COLO668 (cell line): Measurements from ENCODE around the gene TSC22D3.
"Not testable (repeated sequence)": the region's sequence is repeated elsewhere in the genome, so short reads cannot be mapped to it uniquely, and the experiment has no call there.

ENCODE experiments used
- DNase-seq: peaks from one replicate; lab custom pipeline; 2025; ENCODE audit not compliant: unreplicated experiment; lab: John Stamatoyannopoulos, UW

The TSC22D3 gene

GRCh38 chrX:107712231-107713202, 63.1 kb downstream of the TSC22D3 start:
- no peak for DNase-seq

DNA sequence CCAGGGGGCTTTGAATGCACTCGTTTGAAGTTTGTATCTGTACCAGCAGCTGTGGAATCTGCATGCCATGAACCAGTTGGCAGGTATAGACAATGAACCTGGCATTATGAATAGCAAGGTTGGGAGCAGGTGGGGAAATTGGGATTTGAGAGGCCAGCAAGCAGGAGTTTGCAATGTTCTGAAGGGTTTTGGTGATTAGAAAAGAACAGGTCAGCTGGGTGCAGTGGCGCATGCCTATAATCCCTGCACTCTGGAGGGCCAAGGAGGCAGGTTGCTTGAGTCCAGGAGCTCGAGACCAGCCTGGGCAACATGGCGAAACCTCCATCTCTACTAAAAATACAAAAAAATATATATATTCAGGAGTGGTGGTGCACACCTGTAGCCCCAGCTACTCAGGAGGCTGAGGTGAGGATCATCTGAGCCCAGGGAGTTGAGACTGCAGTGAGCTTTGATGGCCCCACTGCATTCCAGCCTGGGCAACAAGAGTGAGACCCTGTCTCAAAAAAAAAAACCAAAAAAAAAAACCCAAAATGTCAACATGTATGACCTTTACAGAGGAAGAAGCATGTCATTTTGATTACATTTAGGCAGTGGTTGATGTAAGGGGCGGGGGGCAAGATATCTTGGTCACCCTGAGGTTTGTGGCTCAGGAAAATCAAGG, 63.9 kb downstream of the TSC22D3 start:
- no peak for DNase-seq

GRCh38 chrX:107710617-107711391, 64.8 kb downstream of the TSC22D3 start:
- no peak for DNase-seq

- no peak for DNase-seq
Observed at GRCh38 chrX:107709266-107709806, 66.3 kb downstream of the TSC22D3 start.

GRCh38 chrX:107708762-107709161, 66.8 kb downstream of the TSC22D3 start:
- DNase-seq, result no peak

DNA sequence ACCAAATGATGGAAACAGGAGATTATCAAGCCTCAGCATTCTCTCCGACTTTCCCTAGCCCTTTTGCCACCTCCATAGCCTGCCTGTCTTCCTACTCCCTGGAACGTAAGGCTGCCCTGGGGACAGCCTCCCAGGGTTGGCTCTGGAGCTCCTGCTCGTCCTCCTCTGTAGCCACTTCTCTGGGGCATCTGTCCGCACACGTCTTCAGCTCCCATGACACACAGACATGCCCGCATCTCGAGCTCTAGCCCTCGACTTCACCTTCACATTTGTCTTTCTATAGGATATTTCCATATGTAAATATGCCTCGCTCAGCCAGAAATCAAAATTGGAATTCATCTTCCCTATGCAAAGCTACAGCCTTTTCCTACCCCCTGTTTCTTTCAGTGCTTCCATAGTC, 67.7 kb downstream of the TSC22D3 start:
- DNase-seq, result no peak

- DNase-seq, result no peak
Observed at GRCh38 chrX:107706309-107706708, 69.3 kb downstream of the TSC22D3 start.

DNA sequence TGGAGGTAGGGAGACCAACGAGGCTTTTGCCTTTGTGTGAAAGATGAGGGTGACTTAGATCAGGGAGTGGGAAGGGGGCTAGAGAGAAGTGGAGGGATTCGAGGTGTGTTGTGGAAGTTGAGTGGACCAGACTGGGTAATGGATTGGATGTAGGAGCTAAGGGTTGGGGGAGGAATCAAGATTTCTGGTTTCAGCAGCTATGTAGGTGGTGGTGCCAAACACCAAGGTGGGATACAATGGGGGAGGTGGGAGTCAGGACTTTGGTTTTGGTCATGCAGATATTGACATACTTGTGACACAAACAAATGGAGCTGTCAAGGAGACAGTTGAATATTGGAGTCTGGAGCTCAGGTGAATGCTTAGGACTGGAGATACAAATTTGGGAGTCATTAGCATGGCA, 71.0 kb downstream of the TSC22D3 start:
- DNase-seq, result no peak

GRCh38 chrX:107704181-107704580, 71.4 kb downstream of the TSC22D3 start:
- no peak for DNase-seq

DNA sequence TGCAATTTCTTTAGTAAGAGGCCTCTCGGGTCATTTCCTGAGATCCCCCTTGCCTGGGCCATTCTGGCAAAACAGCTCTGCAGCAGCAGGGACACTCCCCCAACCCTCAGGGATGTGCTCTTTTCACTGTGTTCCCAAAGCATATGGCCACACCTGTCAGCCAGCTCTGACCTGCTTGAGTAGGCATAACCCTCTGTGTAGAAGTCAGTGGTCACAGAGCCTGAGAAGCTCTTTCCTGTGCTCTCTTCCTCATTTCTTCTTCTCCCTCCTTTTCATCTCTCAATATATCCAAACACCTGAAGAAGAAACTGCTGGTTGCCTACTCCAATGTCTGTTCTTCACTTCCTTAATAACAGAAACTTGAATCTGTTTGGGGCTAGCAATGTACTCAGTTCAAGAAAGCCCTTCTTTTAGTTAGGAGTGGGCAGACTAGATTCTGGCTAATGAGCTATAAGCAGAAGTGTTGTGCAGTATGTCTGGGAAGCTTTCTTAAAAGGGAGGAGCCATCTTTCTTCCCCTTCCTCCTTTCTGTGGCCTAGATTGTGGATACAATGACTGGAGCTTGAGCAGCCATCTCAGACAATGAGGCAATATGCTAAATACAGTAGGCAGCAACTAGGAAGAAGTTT, 74.0 kb downstream of the TSC22D3 start:
- no peak for DNase-seq

DNA sequence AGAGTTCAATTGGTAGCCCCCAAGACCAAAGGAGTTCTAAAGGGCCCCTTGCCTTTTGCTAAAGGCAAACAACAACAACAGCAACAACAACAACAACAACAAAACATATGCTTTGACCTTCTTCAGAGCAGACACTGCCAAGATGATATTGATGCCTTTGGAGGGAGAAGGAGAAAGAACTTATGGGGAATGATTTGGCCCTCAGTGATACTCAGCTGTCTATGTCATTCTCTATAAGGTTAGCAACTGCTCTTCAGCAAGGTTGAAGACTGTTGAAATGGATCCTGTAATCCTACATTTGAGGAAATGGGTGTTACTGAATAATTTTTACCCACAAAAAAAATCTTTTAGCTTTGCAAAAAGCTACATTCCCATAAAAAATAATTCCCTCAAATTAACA, 74.8 kb downstream of the TSC22D3 start:
- no peak for DNase-seq

DNA sequence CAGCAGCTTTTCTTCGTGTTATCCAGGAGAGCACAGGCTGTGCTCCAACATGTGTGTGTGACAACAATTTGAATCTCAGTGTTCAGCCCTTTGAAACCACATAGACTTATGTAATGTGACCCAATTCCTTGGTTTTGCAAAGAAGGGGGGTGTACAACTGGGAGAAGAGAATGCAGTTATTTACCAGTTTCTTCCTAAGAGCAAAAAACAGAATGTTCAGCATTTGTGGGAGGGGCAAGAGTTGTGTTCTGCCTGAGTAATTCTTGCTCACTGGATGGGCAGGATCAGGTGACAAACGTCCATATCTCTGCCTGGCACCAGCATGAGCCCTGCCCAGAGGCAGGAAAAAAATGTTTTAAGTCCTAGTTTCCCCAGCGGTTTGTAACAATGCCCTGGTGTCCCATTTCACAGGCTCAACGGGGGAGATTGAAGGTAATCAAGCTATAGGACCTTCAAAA, 75.2 kb downstream of the TSC22D3 start:
- DNase-seq, result no peak

DNA sequence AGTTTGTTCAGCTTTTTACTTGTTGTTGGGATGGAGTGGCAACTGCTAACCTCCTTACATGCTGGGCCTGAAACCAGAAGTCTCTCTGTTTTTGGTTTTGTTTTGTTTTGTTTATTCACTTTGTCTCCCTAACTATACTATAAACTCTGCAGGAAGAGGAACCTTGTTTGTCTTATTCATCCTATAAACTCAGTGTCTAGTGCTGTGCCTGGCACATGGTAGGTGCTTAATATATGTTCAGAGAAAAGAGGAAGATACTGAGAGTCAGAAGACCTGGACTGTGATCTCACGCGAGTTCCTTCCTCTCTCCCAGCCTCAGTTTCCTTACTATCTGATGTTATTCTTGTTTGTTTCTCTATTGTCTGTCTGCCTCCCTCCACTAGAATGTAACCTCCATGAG, 76.0 kb downstream of the TSC22D3 start:
- DNase-seq, result no peak

DNA sequence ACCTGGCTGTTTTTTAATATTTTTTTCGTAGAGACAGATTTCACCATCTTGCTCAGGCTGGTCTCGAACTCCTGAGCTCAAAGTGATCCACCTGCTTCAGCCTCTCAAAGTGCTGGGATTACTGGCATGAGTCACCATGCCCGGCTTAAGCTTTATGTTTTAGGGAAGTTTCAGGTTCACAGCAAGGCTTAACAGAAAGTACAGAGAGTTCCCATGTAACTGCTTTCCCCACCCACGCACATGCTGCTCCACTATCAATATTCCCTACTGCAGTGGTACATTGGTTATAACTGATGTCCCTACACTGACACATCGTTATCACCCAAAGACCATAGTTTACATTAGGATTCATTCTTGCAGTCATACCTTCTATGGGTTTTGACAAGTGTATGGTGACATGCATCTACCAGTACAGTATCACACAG, 84.6 kb downstream of the TSC22D3 start:
- DNase-seq, result no peak

GRCh38 chrX:107687445-107687844, 88.1 kb downstream of the TSC22D3 start:
- DNase-seq, result no peak

DNA sequence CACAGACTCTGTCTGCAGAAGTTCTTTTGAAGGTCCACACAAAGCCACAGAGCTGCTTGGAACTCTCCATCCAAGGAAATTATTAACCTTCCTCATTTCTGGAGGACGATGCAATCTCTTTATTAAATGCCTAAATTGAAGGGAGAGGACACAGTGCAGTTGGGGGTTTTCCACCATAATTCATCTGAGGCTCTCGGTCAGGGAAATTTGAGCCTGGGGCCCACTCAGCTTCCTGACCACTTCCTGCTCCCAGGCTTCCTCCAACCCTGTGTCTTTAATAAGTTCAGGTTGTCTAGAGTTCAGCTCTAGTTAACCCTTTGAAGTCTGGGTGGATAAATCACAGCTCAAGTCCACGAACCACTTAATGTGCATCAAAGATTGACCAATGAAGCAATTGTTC, 88.8 kb downstream of the TSC22D3 start:
- no peak for DNase-seq

DNA sequence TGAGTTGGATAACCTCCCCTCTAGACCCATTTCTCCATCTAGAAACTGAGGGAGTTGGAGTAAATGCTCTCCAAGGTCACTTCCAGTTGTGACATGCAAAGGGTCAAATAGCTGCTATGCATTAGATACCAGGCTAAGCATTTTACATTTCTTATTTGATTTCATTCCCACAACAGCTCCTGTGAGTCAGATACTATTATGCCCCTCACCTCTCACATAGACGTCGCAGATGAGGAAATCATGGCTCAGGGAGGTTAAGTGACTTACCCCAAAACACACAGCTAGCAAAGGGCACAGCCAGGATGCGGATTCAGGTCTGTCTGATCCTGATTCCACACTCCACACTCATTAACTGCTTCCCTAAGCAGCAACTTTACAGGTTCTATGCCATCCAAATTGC, 89.6 kb downstream of the TSC22D3 start:
- no peak for DNase-seq

GRCh38 chrX:107685586-107685985, 90.0 kb downstream of the TSC22D3 start:
- not testable (repeated sequence) for DNase-seq

DNA sequence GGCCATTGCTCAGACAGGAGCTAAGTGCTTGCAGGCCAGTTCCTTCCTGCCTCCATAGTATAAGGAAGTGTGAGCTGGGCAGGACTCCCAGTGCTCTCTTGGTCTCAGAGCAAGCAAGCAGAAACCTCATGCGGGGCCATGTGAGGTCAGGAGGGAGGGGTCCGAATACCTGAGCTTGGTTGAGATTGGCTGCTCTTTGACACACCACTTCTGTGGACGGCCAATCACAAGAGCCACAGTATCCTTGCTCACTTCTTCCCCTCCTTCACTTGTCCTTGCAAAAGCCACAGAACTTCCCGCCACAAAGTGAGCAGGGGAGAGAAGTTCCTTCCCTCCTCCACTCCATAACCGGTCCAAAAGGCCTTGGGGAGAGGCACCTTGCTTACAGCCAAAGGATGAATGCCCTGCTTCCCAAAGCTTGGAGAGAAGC, 90.6 kb downstream of the TSC22D3 start:
- DNase-seq, result no peak

DNA sequence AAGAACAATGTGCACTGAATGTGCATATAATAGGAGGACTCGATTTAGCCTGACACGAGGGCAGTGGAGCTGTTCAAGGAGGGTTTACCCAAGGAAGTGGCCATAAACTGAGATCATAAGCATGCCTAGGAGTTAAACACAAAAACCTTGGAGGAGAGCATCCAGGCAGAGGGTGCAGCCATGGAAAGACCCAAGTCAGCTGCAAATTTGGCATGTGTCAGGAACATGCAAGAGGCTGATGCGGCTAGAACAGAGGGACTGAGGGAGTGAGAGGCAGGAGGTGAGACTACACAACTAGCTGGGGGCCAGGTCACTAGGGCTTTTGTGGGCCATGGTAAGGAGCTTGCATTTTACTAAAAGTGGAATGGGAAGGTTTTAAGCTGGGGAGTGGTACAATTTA, 91.7 kb downstream of the TSC22D3 start:
- no peak for DNase-seq
